ENCODE results near the gene ADD1.

The ADD1 gene

DNA sequence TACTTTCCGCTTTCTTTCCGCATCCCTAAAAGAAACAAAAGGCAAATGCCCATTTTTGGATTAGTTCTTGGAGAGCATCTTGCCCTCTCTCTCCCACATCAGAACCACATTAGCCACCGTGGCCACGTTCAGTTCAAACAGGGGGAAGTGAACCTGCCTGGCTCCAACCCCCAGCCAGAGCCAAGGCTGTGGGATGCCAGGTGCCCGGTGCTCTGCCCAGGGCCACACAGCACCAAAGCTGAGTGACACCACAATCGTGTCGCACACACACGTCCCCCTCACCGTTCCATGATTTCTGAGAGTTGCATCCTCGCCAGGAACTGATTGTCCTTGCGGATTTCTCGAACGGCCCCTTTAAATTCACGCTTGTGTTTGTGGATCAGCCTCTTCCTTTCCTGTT lies 95.3 kb downstream of the ADD1 start:
- no peak overlapping the region for H3K4me3 ChIP-seq (ENCODE audit: low read depth, low read length)
- TF ChIP-seq, protein P1, sequence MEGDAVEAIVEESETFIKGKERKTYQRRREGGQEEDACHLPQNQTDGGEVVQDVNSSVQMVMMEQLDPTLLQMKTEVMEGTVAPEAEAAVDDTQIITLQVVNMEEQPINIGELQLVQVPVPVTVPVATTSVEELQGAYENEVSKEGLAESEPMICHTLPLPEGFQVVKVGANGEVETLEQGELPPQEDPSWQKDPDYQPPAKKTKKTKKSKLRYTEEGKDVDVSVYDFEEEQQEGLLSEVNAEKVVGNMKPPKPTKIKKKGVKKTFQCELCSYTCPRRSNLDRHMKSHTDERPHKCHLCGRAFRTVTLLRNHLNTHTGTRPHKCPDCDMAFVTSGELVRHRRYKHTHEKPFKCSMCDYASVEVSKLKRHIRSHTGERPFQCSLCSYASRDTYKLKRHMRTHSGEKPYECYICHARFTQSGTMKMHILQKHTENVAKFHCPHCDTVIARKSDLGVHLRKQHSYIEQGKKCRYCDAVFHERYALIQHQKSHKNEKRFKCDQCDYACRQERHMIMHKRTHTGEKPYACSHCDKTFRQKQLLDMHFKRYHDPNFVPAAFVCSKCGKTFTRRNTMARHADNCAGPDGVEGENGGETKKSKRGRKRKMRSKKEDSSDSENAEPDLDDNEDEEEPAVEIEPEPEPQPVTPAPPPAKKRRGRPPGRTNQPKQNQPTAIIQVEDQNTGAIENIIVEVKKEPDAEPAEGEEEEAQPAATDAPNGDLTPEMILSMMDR (IDR thresholded peaks at IDR 0.05; ENCODE audit: low read depth, low read length), result no peak

DNA sequence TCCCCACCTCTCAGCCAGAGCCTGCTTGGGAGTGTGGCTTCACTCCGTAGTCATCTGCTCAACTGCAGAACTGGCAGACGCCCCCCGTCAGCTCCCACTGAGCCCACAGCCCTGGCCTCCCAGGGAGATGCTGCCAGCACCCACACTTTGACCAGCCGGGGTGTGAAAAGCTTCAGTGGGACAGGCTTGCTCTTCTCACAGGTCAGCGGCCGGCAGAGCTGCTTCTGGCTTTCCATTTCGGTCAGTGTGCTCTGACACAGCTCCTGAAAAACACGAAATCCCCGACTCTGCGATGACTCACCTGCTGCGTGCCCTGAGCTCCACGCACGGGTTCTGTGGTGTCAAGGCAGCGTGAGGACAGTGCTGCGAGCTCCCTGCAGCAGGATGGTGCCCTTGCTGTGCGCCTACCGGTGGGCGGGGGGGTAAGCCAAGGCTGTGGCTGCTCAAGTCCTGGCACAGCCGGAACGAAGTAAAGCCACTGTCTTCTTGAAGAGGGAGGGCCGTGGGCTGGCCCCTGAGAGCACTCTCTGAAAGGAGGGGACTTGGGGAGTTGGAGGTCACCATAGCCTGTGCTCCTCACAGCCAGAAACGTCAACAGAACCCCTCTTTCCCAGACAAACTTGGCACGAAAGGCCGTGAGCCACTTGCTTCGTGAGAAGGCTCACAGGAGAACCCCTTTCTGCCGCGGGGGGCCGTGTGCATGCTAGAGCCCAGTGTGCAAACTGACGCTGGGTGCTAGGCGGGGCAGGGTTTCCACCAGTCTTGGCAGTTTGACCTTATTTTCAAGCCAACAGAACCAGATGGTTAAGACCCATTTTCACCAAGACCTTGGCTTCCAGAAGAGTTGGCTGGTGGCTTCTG lies 96.0 kb downstream of the ADD1 start:
- H3K4me3 ChIP-seq (ENCODE audit: low read depth, low read length), result no peak overlapping the region
- TF ChIP-seq, protein P1 (IDR thresholded peaks at IDR 0.05; ENCODE audit: low read depth, low read length), result no peak

DNA sequence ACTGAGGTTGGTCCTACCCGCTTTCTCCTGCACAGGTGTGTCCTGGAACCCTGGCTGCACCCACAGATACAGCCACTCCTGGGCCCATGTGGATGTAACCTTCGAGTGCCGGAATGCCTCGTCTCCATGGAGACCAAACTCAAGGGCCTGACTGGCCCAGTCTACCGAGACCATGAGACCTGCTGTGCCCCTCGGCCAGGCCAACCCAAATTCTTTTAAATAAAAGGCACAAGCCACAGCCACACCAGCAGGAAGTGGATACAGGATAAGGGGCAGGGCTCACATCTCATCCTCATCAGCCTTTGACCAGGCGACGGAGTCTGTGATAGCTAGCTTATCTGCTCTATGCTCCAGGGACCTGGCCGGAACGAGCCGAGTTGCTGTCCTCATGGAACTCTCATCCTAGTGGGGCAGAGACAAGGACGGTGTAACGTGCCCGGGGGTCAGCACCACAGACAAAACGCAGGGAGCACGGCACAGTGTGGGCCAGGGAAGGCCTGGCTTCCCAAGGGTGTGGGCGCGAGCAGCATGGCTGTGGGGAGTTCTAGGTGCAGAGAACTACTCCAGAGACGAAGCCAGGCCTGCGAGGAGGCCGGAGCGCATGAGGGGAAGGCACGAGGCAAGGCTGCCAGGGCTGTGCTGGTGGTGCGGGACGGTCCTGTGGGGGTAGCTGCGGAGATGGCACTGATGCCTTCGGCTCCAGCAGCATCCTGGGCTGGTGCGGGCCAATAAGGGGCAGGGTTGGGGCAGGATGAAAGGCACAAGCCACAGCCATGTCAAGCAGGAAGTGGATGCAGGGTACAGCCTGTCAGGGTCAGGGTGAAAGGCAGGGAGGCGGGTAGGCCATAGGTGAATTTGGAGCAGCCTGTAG lies 96.9 kb downstream of the ADD1 start:
- no peak overlapping the region for H3K4me3 ChIP-seq (ENCODE audit: low read depth, low read length)
- TF ChIP-seq, protein P1 (IDR thresholded peaks at IDR 0.05; ENCODE audit: low read depth, low read length), result no peak

DNA sequence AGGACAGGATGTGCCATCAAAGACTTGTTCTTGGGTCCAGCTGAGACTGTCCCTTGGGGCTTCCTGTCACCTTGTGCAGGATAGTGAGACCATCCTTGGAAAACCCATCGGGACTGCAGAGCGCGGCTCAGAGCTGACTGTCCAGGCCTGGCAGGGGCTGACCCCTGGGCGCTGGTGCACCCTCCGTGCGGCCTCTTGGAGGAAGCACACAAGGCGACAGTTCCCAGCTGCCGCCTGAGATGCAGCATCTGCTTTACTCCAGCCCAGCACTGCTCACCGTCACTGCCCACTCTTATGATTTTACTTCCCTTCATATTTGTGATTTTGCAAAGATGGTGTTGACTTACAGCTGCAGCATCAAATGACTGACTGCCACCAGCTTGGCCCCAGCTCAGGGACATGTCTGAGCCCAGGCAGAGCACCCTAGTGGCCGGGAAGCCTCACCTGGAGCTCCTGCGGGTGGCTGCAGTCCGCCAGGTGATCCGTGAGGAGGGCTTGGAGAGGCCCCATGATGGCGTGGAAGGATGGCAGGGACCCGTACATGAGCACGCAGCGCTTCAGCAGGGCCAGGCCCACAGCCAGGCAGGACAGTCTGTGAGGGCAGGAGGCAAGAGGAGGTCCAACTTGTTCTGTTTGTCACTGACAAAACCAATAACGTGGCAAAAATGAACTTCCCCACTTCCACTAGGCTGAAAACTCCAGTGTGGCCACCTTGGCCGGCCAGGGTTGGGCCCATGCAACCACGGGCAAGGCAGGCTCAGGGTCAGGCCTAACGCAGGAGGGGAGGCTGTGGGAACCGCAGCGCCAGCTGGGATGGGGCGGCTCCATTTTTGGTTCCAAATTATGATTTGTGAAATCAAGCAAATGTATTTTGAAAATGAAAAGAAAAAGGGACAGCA lies 97.7 kb downstream of the ADD1 start:
- TF ChIP-seq, protein P1 (IDR thresholded peaks at IDR 0.05; ENCODE audit: low read depth, low read length), result no peak
- no peak overlapping the region for H3K4me3 ChIP-seq (ENCODE audit: low read depth, low read length)

DNA sequence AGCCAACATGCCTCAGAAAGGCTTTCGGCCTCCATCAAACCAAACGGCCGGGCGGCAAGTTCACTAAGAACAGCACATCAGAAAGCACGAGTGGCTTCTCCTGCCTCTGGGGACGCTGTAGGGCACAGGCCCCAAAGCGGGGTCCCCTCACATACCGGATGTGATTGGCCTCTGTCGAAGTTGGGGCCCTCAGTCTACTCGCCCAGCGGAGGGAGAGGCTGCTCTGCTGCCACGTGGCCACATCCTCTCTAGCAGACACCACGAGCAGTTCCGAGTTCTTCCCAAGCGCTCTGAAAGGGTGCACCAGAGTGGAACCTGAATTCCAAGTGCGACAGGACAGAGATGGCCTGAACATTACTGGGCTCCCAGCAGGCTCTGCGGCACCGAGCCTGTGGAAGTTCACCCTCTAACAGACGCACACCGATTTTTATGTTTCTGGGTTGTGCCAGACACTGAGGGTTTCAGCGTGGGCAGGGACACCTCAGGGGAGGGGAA lies 98.4 kb downstream of the ADD1 start:
- TF ChIP-seq, protein P1 (IDR thresholded peaks at IDR 0.05; ENCODE audit: low read depth, low read length), result no peak
- H3K4me3 ChIP-seq (ENCODE audit: low read depth, low read length), result no peak overlapping the region

DNA sequence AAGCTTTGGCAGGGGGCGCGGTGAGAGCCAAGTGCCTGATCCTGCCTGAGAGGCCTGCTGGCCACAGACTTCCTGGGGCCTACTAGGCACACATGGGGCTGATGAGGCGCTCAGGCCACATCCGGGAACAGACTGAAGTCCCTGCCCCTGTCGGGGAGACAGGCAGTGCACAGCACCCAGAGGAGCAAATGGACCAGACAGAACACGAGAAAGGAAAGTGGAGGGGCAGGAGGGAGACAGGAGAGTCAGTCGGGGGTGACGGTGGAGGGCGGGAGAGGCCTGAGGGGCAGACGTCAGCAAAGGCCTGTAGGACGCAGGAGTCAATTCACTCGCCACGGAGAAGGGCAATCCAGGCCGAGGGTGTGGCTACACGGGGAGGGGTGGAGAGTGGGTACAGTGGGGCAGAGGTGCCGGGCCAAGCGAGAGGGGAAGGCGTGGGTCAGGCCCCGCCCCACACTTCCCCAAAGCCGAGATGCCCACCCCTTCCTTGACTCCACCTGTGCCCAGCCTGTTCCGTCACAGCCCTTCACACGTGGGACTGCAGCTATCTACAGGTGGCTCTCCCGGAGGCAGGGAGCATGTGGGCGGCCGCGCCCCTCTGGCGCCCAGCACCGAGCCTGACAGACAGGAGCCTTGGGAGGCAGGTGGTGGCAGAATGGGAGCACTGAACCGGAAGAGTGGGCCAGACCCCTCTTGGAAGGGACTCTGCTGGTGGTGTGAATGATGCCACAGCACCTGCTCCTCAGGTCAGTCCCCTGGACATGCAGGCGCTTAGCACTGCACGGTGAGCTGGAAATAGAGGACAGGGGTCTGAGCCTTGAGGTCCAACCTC lies 99.1 kb downstream of the ADD1 start:
- no peak overlapping the region for H3K4me3 ChIP-seq (ENCODE audit: low read depth, low read length)
- TF ChIP-seq, protein P1 (IDR thresholded peaks at IDR 0.05; ENCODE audit: low read depth, low read length), result no peak
